K562 (cell line): ENCODE results near the gene FSTL4. TPM values are rescaled to one million over a fixed set of nuclear protein-coding genes. Genes with fewer than 3 reads are reported as not detected.
A peak's percentile ranks its signal among the peaks of the same experiment; 100 is the strongest.

ENCODE experiments used
- ATAC-seq: fragments of 200-7000 bp; cut with Tn5 transposase; 3 replicates; pipeline ENCODE4 v1.9.1; 2020; ENCODE audit warnings: moderate library complexity
- BruUV-seq: library from RNA; stranded (reverse); fragments of 400-500 nt; replicated peaks from 2 replicates; lab custom pipeline; 2021; lab: Mats Ljungman, UMichigan
- CTCF ChIA-PET: fragments of 300-600 bp; formaldehyde crosslinking; extraction: SDS; loops from one replicate; lab custom pipeline; 2021; ENCODE audit warnings: low intra/inter-chr PET ratio; lab: Yijun Ruan, JAX
- POLR2A ChIA-PET: fragments of 300-600, 350-650 bp; sonication (Branson Sonifier 250); formaldehyde crosslinking; extraction: SDS; loops from one replicate; lab custom pipeline; 2021; ENCODE audit warnings: antibody characterized with exemption, inconsistent platforms; lab: Yijun Ruan, JAX
- DNase-seq, 4 experiments: peaks; one replicate each; pipeline versions ENCODE4 v3.0.0 to v3.0.0-alpha.2; 2011 to 2018; ENCODE audit warnings: low spot score in 3 of 4, mixed read lengths in 3 of 4; ENCODE audit errors: extremely low read depth in 1 of 4
- FAIRE-seq: peaks from 2 replicates; lab custom pipeline; 2011; peaks lifted over from hg19 to GRCh38; lab: Jason Lieb, UNC
- H2AFZ ChIP-seq: 2 replicates; pipeline ENCODE4 v1.6.0; 2011; ENCODE audit warnings: low read depth, low read length, control low read depth, inconsistent platforms
- H3K27ac ChIP-seq: fragments of 200-600 bp; 3 replicates; pipeline ENCODE4 v1.8.0; 2011; ENCODE audit warnings: low read depth, mild to moderate bottlenecking, control low read depth, inconsistent platforms, low read length, moderate library complexity, mixed read lengths; ENCODE audit errors: extremely low read depth
- H3K27me3 ChIP-seq, 2 experiments: fragments of 300-600 bp in 1 of 2; 2 replicates in 1 of 2; 3 replicates in 1 of 2; pipeline versions ENCODE4 v1.6.0 to v1.8.0; 2011; ENCODE audit warnings: inconsistent platforms in 2 of 2, low read length in 2 of 2, mild to moderate bottlenecking in 1 of 2, mixed read lengths in 1 of 2, moderate library complexity in 1 of 2; ENCODE audit not compliant: control insufficient read depth in 2 of 2, insufficient read depth in 2 of 2
- H3K36me3 ChIP-seq: fragments of 300-600 bp; 3 replicates; pipeline ENCODE4 v1.8.0; 2011; ENCODE audit warnings: mild to moderate bottlenecking, low read length, inconsistent platforms; ENCODE audit not compliant: control insufficient read depth, insufficient read depth
- H3K4me1 ChIP-seq, 2 experiments: fragments of 200-600 bp in 1 of 2; replicated peaks in 1 of 2; 2 replicates in 1 of 2; 3 replicates in 1 of 2; pipeline versions ENCODE4 v1.5.1 to v1.8.0; 2011; ENCODE audit warnings: inconsistent platforms in 2 of 2, low read length in 2 of 2, mild to moderate bottlenecking in 1 of 2, mixed read lengths in 1 of 2, moderate library complexity in 1 of 2; ENCODE audit not compliant: control insufficient read depth in 2 of 2, insufficient read depth in 2 of 2
- H3K4me2 ChIP-seq: 2 replicates; pipeline ENCODE4 v1.6.1; 2011; ENCODE audit warnings: low read length, control low read depth, inconsistent platforms, mixed read lengths; ENCODE audit not compliant: insufficient read depth
- H3K4me3 ChIP-seq: fragments of 200-600 bp; sonication (generic), shearing (Covaris generic); 2 replicates; pipeline ENCODE4 v1.5.1; 2016; ENCODE audit warnings: control low read depth, inconsistent platforms
- H3K79me2 ChIP-seq: fragments of 200-600 bp; 3 replicates; pipeline ENCODE4 v1.8.0; 2011; ENCODE audit warnings: low read length, inconsistent platforms; ENCODE audit not compliant: control insufficient read depth, insufficient read depth
- H3K9ac ChIP-seq, 2 experiments: 2 replicates each; pipeline versions ENCODE4 v1.6.0 to v1.6.1; 2011; ENCODE audit warnings: low read depth in 2 of 2, low read length in 2 of 2, control low read depth in 1 of 2, inconsistent platforms in 1 of 2, mild to moderate bottlenecking in 1 of 2, mixed read lengths in 1 of 2; ENCODE audit not compliant: insufficient read depth in 1 of 2
- H3K9me1 ChIP-seq: one replicate; pipeline ENCODE4 v1.6.0; 2011; ENCODE audit warnings: inconsistent platforms, mild to moderate bottlenecking, low read length, moderate library complexity; ENCODE audit not compliant: control insufficient read depth, insufficient read depth
- H3K9me3 ChIP-seq: replicated peaks from 2 replicates; pipeline ENCODE4 v1.5.1; 2011; ENCODE audit warnings: low read depth, low read length, inconsistent platforms; ENCODE audit not compliant: control insufficient read depth, insufficient read depth
- H4K20me1 ChIP-seq: replicated peaks from 2 replicates; pipeline ENCODE4 v1.6.1; 2011; ENCODE audit warnings: low read length, inconsistent platforms, mixed read lengths; ENCODE audit not compliant: control insufficient read depth, insufficient read depth
- CHAMP1 ChIP-seq: fragments of 450-650 bp; IDR thresholded peaks from 2 replicates; pipeline ENCODE4 v1.6.1; 2016; ENCODE audit warnings: mild to moderate bottlenecking
- FOXJ3 ChIP-seq: sonication (generic); formaldehyde crosslinking; IDR thresholded peaks from 2 replicates; pipeline ENCODE4 v1.4.0; 2020; ENCODE audit warnings: mild to moderate bottlenecking, missing genetic modification reagents
- HDAC3 ChIP-seq: fragments of 450-650 bp; IDR thresholded peaks from 2 replicates; pipeline ENCODE4 v1.6.1; 2018; ENCODE audit warnings: borderline replicate concordance, mild to moderate bottlenecking, moderate library complexity; ENCODE audit not compliant: partially characterized antibody
- IRF2 ChIP-seq: sonication (generic); formaldehyde crosslinking; IDR thresholded peaks from 2 replicates; pipeline ENCODE4 v1.8.1; 2022; ENCODE audit warnings: mild to moderate bottlenecking, missing genetic modification reagents
- LCOR ChIP-seq: sonication (generic); formaldehyde crosslinking; IDR thresholded peaks from 2 replicates; pipeline ENCODE4 v1.8.0; 2022; ENCODE audit warnings: mild to moderate bottlenecking, missing genetic modification reagents
- MITF ChIP-seq: IDR thresholded peaks from 2 replicates; pipeline ENCODE4 v1.6.1; 2014; ENCODE audit warnings: antibody characterized with exemption
- NR1H2 ChIP-seq: sonication (generic); formaldehyde crosslinking; IDR thresholded peaks from 2 replicates; pipeline ENCODE4 v1.4.0; 2020; ENCODE audit warnings: mild to moderate bottlenecking, missing genetic modification reagents
- ZMIZ1 ChIP-seq, 2 experiments: fragments of 150-350 bp in 1 of 2; IDR thresholded peaks; 2 replicates each; pipeline ENCODE4 v1.6.1; 2012 to 2016; ENCODE audit warnings: low read depth in 2 of 2, low read length in 2 of 2, mild to moderate bottlenecking in 1 of 2, moderate library complexity in 1 of 2
- ZNF512 ChIP-seq: IDR thresholded peaks from 2 replicates; pipeline ENCODE4 v1.6.1; 2016; ENCODE audit warnings: missing genetic modification characterization, missing compliant biosample characterization
- WGBS: fragments of 100-300 bp; shearing (Covaris generic); methylation state at CpG from one replicate; pipeline ENCODE4 v1.1.6; 2016; ENCODE audit warnings: low coverage, mixed read lengths; ENCODE audit not compliant: insufficient coverage; ENCODE audit errors: missing lambda C conversion rate; 5-methylcytosine and 5-hydroxymethylcytosine counted together
- in situ Hi-C: fragments of 300-500 bp; cut with MboI; formaldehyde crosslinking; loops from 4 replicates; pipeline ENCODE4 v1.15.0; 2018; ENCODE audit warnings: inconsistent platforms, mixed read lengths
- intact Hi-C: fragments of 100-400 bp; cut with micrococcal nuclease; formaldehyde crosslinking; loops from 2 replicates; pipeline ENCODE4 v1.14.2; 2022
- polyA plus RNA-seq, 8 experiments: library from polyadenylated mRNA; depleted of rRNA in 4 of 8; stranded (reverse) in 5 of 8; unstranded in 3 of 8; fragments of >200 nt; fragmentation: Nextera tagmentation in 2 of 8; fragmentation: Illumina TruSeq in 1 of 8; extraction: Ambion mirVana in 2 of 8; extraction: Trizol in 1 of 8; gene quantifications; 2 replicates each; pipeline versions ENCODE4 v1.2.1 to v1.2.3, GENCODE V29; 2011 to 2014; ENCODE audit warnings: inconsistent platforms in 1 of 8, missing spikeins in 1 of 8
- total RNA-seq, 7 experiments: library from RNA; depleted of rRNA in 6 of 7; stranded (reverse); fragments of >200 nt in 6 of 7; fragmentation: Illumina TruSeq in 2 of 7; extraction: Trizol in 2 of 7; gene quantifications; 2 replicates each; pipeline versions ENCODE4 v1.2.1 to v1.2.3, GENCODE V29; 2011 to 2021; ENCODE audit warnings: low replicate concordance in 1 of 7

Gene FSTL4
- total and polyA plus RNA-seq, 9 of the 15 experiments (the other 6 are each of a cell fraction or from before 2014, with no cell fraction given), result 0.08 to 0.18 (median 0.10) TPM; not detected in 5

GRCh38 chr5:133460172-133460758 lies 152.1 kb downstream of the FSTL4 start:
- H3K79me2 ChIP-seq, result no peaks in the 10 kb centered on the region
- no peaks in the 10 kb centered on the region for H3K36me3 ChIP-seq
- CTCF ChIA-PET, result interaction anchor here (0.6 to 1.5 kb wide), 2 partner anchors 37 to 548 kb away, joined by 3 to 11 read pairs; no protein-coding TSS in a partner anchor
- H3K9me3 ChIP-seq, result no peaks in the 10 kb centered on the region
- peaks cover 0 to 44% of the 10 kb centered on the region in 2 experiments; a peak in 3 of 5 replicates for H3K27me3 ChIP-seq
- peak; percentile 86 for FAIRE-seq
- ATAC-seq, result peak; percentile 94
- 2% methylated on average over 12 of the region's 12 CpGs for WGBS
- H3K9ac ChIP-seq, result no peak overlapping the region
- no peaks in the 10 kb centered on the region for H3K4me1 ChIP-seq
- intact Hi-C loops, result loop anchor here (1.0 to 10.0 kb wide), 3 partner anchors 37 to 348 kb away; no protein-coding TSS in a partner anchor
- H2AFZ ChIP-seq, result no peak overlapping the region
- DNase-seq, result peak; percentile 69 to 82 (median 79)
- POLR2A ChIA-PET, result no interaction called here
- H3K27ac ChIP-seq, result no peak overlapping the region
- no peaks in the 10 kb centered on the region for H3K9me1 ChIP-seq
- H4K20me1 ChIP-seq, result no peaks in the 10 kb centered on the region
- H3K4me2 ChIP-seq, result no peak overlapping the region
- no TSS peak for BruUV-seq
- in situ Hi-C loops, result loop anchor here (25.0 kb wide), 1 partner anchor 348 kb away; no protein-coding TSS in a partner anchor
- H3K4me3 ChIP-seq, result no peak overlapping the region
- TF ChIP-seq LCOR (CRISPR knock-in tag) (no peak), ZMIZ1 (IDR thresholded peaks at IDR 0.05; ENCODE audit: low read depth in 2 of 2, low read length in 2 of 2) (no peak), MITF (no peak), HDAC3 (no peak), CHAMP1 (no peak), ZNF512 (tag) (peak; percentile 60), NR1H2 (CRISPR knock-in tag) (no peak), IRF2 (CRISPR knock-in tag) (no peak), FOXJ3 (CRISPR knock-in tag) (no peak)
